ENCODE results near the gene PIGV. TPM values are rescaled to one million over a fixed set of nuclear protein-coding genes. Genes with fewer than 3 reads are reported as not detected.

The PIGV gene
- total and polyA plus RNA-seq, 2 experiments from 2014 or later = 12.4 to 13.7 TPM

DNA sequence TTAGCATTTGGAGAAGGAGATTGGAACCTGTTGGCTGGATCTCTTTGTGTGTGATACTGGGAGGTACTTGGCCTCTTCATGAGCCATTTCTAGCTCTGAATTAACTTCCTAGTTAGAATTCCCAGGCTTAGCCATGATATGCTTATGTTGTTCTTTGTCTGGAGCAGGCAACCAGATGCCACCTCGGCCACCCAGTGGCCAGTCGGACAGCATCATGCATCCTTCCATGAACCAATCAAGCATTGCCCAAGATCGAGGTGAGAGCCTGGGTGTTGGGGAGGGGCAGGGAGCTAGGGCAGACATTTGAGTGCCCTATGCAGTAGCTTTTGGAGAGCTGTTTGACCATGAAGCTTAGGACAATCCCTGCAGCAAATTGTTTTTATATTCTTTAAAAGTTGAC is 26.5 kb upstream of the PIGV start:
- Histone ChIP-seq H3K4me1 (ENCODE audit: low read depth) (no peaks in the 10 kb centered on the region), H3K4me3 (no peak overlapping the region), H3K9me3 (ENCODE audit: low read depth) (no peaks in the 10 kb centered on the region), H3K27ac (no peak overlapping the region), H3K36me3 (peaks cover 60% of the 10 kb centered on the region), H3K27me3 (no peaks in the 10 kb centered on the region)
- no peak for DNase-seq (ENCODE audit: low read depth in 1 of 2, low spot score in 1 of 2)
- TF ChIP-seq, protein P1, sequence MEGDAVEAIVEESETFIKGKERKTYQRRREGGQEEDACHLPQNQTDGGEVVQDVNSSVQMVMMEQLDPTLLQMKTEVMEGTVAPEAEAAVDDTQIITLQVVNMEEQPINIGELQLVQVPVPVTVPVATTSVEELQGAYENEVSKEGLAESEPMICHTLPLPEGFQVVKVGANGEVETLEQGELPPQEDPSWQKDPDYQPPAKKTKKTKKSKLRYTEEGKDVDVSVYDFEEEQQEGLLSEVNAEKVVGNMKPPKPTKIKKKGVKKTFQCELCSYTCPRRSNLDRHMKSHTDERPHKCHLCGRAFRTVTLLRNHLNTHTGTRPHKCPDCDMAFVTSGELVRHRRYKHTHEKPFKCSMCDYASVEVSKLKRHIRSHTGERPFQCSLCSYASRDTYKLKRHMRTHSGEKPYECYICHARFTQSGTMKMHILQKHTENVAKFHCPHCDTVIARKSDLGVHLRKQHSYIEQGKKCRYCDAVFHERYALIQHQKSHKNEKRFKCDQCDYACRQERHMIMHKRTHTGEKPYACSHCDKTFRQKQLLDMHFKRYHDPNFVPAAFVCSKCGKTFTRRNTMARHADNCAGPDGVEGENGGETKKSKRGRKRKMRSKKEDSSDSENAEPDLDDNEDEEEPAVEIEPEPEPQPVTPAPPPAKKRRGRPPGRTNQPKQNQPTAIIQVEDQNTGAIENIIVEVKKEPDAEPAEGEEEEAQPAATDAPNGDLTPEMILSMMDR (IDR thresholded peaks at IDR 0.05; ENCODE audit: low read depth, low read length) = no peak

GRCh38 chr1:26767714-26768113 is 20.0 kb upstream of the PIGV start:
- TF ChIP-seq, protein P1 (IDR thresholded peaks at IDR 0.05; ENCODE audit: low read depth, low read length) = no peak
- no peaks in the 10 kb centered on the region for H3K4me1 ChIP-seq (ENCODE audit: low read depth)
- no peaks in the 10 kb centered on the region for H3K27me3 ChIP-seq
- H3K4me3 ChIP-seq = no peak overlapping the region
- H3K9me3 ChIP-seq (ENCODE audit: low read depth) = no peaks in the 10 kb centered on the region
- peaks cover 83% of the 10 kb centered on the region for H3K36me3 ChIP-seq
- no peak overlapping the region for H3K27ac ChIP-seq
- DNase-seq (ENCODE audit: low read depth in 1 of 2, low spot score in 1 of 2) = no peak

DNA sequence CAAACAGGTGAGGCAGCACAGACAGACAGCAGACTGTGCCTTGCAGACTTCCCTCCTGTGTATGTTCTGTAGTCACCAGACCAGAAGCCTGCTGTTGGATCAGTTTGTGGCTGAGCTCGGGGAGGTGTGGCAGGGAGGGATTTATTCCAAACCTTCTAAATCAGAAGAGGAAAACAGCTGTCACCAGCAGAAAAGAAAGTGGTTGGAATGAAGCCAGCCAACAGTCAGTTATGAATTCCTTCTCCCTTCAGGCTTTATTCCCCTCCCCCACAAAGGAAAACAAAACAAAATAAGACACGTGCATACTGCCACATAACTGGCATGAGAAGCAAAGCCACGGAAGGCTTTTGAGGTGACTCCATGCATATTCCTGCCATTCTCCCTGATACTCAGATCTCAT is 19.0 kb upstream of the PIGV start:
- peak in 1 of 2 donors; percentile 84 for DNase-seq (ENCODE audit: low read depth in 1 of 2, low spot score in 1 of 2)
- TF ChIP-seq, protein P1 (IDR thresholded peaks at IDR 0.05; ENCODE audit: low read depth, low read length) = no peak
- H3K27ac ChIP-seq = peak overlapping the region; percentile 45
- H3K4me1 ChIP-seq (ENCODE audit: low read depth) = no peaks in the 10 kb centered on the region
- H3K4me3 ChIP-seq = no peak overlapping the region
- H3K27me3 ChIP-seq = no peaks in the 10 kb centered on the region
- no peaks in the 10 kb centered on the region for H3K9me3 ChIP-seq (ENCODE audit: low read depth)
- peaks cover 83% of the 10 kb centered on the region for H3K36me3 ChIP-seq

GRCh38 chr1:26771285-26771642 is 16.5 kb upstream of the PIGV start:
- Histone ChIP-seq H3K4me1 (ENCODE audit: low read depth) (no peaks in the 10 kb centered on the region), H3K27me3 (no peaks in the 10 kb centered on the region), H3K27ac (peak overlapping the region; percentile 41), H3K4me3 (no peak overlapping the region), H3K9me3 (ENCODE audit: low read depth) (no peaks in the 10 kb centered on the region), H3K36me3 (peaks cover 91% of the 10 kb centered on the region)
- no peak for DNase-seq (ENCODE audit: low read depth in 1 of 2, low spot score in 1 of 2)
- TF ChIP-seq, protein P1 (IDR thresholded peaks at IDR 0.05; ENCODE audit: low read depth, low read length) = no peak

- H3K27ac ChIP-seq = peak overlapping the region; percentile 41
- no peak overlapping the region for H3K4me3 ChIP-seq
Observed at GRCh38 chr1:26771643-26772321, 16.0 kb upstream of the PIGV start.

More at GRCh38 chr1:26771643-26772321, 16.0 kb upstream of the PIGV start:
- peak in 1 of 2 donors; percentile 95 for DNase-seq (ENCODE audit: low read depth in 1 of 2, low spot score in 1 of 2)
- Histone ChIP-seq H3K36me3 (peaks cover 91% of the 10 kb centered on the region), H3K4me1 (ENCODE audit: low read depth) (no peaks in the 10 kb centered on the region), H3K27me3 (no peaks in the 10 kb centered on the region), H3K9me3 (ENCODE audit: low read depth) (no peaks in the 10 kb centered on the region)
- TF ChIP-seq, protein P1 (IDR thresholded peaks at IDR 0.05; ENCODE audit: low read depth, low read length) = no peak

Measured in cardiac muscle cell (in vitro differentiated cells and primary cell).